Neural cell (in vitro differentiated cells): ENCODE measurements around the gene ASTL. TPM values are rescaled to one million over a fixed set of nuclear protein-coding genes. Genes with fewer than 3 reads are reported as not detected.

Source experiments
- H2AFZ ChIP-seq: fragments of 200-600, 300-800 bp; sonication (generic), shearing (Covaris generic); 2 replicates; pipeline ENCODE4 v1.6.0; 2014; ENCODE audit warnings: low read depth, mild to moderate bottlenecking, antibody characterized with exemption, low read length, moderate library complexity
- H3F3A ChIP-seq: fragments of 200-600 bp; shearing (Covaris generic); 2 replicates; pipeline ENCODE4 v1.6.1; 2016; ENCODE audit warnings: mild to moderate bottlenecking, moderate library complexity, mixed read lengths, antibody characterized with exemption, low read length; ENCODE audit not compliant: insufficient read depth, poor library complexity, severe bottlenecking
- H3K27ac ChIP-seq: fragments of 200-600, 300-800 bp; sonication (generic), shearing (Covaris generic); 2 replicates; pipeline ENCODE4 v1.5.1; 2014; ENCODE audit warnings: mild to moderate bottlenecking, low read length, moderate library complexity
- H3K27me3 ChIP-seq: fragments of 300-800, 200-600 bp; sonication (generic), shearing (Covaris generic); 2 replicates; pipeline ENCODE4 v1.6.0; 2014; ENCODE audit warnings: mild to moderate bottlenecking, low read depth, low read length, moderate library complexity; ENCODE audit not compliant: insufficient read depth
- H3K36me3 ChIP-seq: fragments of 300-800, 200-600 bp; sonication (generic), shearing (Covaris generic); 2 replicates; pipeline ENCODE4 v1.5.1; 2014; ENCODE audit warnings: mild to moderate bottlenecking, antibody characterized with exemption, low read length, moderate library complexity; ENCODE audit not compliant: insufficient read depth
- H3K4me2 ChIP-seq: fragments of 300-800, 200-600 bp; sonication (generic), shearing (Covaris generic); 2 replicates; pipeline ENCODE4 v1.6.0; 2014; ENCODE audit warnings: mild to moderate bottlenecking, low read length
- H3K4me3 ChIP-seq: fragments of 300-800, 200-600 bp; sonication (generic), shearing (Covaris generic); 2 replicates; pipeline ENCODE4 v1.5.1; 2014; ENCODE audit warnings: mild to moderate bottlenecking, low read length, moderate library complexity
- H3K79me2 ChIP-seq: fragments of 200-600 bp; shearing (Covaris generic); replicated peaks from 2 replicates; pipeline ENCODE4 v1.6.0; 2014; ENCODE audit warnings: mild to moderate bottlenecking, low read length, moderate library complexity; ENCODE audit not compliant: insufficient read depth
- H3K9ac ChIP-seq: fragments of 300-800, 200-600 bp; sonication (generic), shearing (Covaris generic); 2 replicates; pipeline ENCODE4 v1.6.1; 2016; ENCODE audit warnings: mild to moderate bottlenecking, low read length, mixed read lengths
- H3K9me2 ChIP-seq: fragments of 200-600 bp; shearing (Covaris generic); 2 replicates; pipeline ENCODE4 v1.6.1; 2016; ENCODE audit warnings: mild to moderate bottlenecking, low read length, mixed read lengths; ENCODE audit not compliant: insufficient read depth
- H3K9me3 ChIP-seq: fragments of 200-600, 300-800 bp; sonication (generic), shearing (Covaris generic); 2 replicates; pipeline ENCODE4 v1.6.1; 2016; ENCODE audit warnings: mild to moderate bottlenecking, mixed run types, low read length, moderate library complexity, mixed read lengths
- H4K20me1 ChIP-seq: fragments of 200-600 bp; shearing (Covaris generic); 2 replicates; pipeline ENCODE4 v1.6.1; 2016; ENCODE audit warnings: mild to moderate bottlenecking, mixed run types; ENCODE audit not compliant: insufficient read depth
- EP300 ChIP-seq: fragments of 450-650 bp; conservative IDR thresholded peaks from 2 replicates; pipeline ENCODE4 v1.6.1; 2014; ENCODE audit warnings: antibody characterized with exemption, mild to moderate bottlenecking, moderate library complexity; ENCODE audit not compliant: poor library complexity, severe bottlenecking
- EZH2 ChIP-seq: fragments of 200-600, 300-800 bp; shearing (Covaris generic), sonication (generic); IDR thresholded peaks from 2 replicates; pipeline ENCODE4 v1.6.1; 2014; ENCODE audit warnings: antibody characterized with exemption, low read length, borderline replicate concordance, mild to moderate bottlenecking; ENCODE audit not compliant: insufficient read depth, poor library complexity, severe bottlenecking
- MXI1 ChIP-seq: fragments of 450-650 bp; conservative IDR thresholded peaks from 2 replicates; pipeline ENCODE4 v1.6.1; 2014; ENCODE audit warnings: antibody characterized with exemption, mild to moderate bottlenecking; ENCODE audit not compliant: poor library complexity, severe bottlenecking
- POLR2AphosphoS5 ChIP-seq: IDR thresholded peaks from 2 replicates; pipeline ENCODE4 v1.6.1; 2012
- RAD21 ChIP-seq: fragments of 450-650 bp; conservative IDR thresholded peaks from 2 replicates; pipeline ENCODE4 v1.6.1; 2014; ENCODE audit warnings: antibody characterized with exemption, mild to moderate bottlenecking, moderate library complexity
- SMC3 ChIP-seq: fragments of 450-650 bp; conservative IDR thresholded peaks from 2 replicates; pipeline ENCODE4 v1.6.1; 2014; ENCODE audit warnings: antibody characterized with exemption, mild to moderate bottlenecking, moderate library complexity; ENCODE audit not compliant: poor library complexity
- TAF1 ChIP-seq: IDR thresholded peaks from 2 replicates; pipeline ENCODE4 v1.6.1; 2012; ENCODE audit warnings: low read depth
- polyA plus RNA-seq: library from polyadenylated mRNA; depleted of rRNA; stranded (reverse); fragments of >200 nt; gene quantifications from 2 replicates; pipeline ENCODE4 v1.2.3, GENCODE V29; 2014
- TF ChIP-seq, protein P1 (sequence below): fragments of 450-650 bp; IDR thresholded peaks from 2 replicates; pipeline ENCODE4 v1.5.1; 2014; ENCODE audit warnings: antibody characterized with exemption, mild to moderate bottlenecking, moderate library complexity; ENCODE audit not compliant: poor library complexity, severe bottlenecking
- TF ChIP-seq, protein P2 (sequence below): IDR thresholded peaks from 2 replicates; pipeline ENCODE4 v1.6.1; 2012; ENCODE audit warnings: borderline replicate concordance

ASTL gene
- polyA plus RNA-seq, 1 donor from 2014 or later, result not detected

DNA sequence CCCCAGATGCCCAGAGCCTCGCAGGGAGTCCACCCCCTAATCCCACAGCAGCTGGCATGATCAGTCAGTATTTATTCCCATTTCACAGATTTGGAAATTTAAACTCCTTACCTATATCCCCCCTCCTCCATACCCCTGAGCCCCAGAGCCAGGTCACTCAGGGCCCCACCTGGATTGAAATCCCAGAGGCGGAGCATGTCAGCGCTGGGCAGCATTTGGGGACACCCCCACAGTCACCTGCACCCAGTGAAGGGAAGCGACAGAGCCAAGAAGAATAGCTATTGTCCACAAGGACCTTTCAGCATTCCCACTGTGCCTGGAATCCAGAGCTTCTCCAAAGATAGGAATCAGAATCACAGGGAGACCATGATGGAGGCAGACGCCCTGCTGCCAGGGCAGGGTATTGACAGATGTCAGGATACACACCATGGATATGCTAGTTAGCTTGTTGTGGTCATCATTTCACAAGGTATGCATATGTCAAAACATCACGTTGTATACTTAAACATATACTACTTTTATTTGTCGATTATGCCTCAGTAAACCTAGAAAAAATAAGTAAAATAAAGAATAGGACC lies 968 bp upstream of the ASTL start:
- TF ChIP-seq TAF1 (no peak), EZH2 (no peak), MXI1 (no peak), SMC3 (no peak), RAD21 (no peak), EP300 (no peak), POLR2AphosphoS5 (no peak)
- TF ChIP-seq, protein P1, sequence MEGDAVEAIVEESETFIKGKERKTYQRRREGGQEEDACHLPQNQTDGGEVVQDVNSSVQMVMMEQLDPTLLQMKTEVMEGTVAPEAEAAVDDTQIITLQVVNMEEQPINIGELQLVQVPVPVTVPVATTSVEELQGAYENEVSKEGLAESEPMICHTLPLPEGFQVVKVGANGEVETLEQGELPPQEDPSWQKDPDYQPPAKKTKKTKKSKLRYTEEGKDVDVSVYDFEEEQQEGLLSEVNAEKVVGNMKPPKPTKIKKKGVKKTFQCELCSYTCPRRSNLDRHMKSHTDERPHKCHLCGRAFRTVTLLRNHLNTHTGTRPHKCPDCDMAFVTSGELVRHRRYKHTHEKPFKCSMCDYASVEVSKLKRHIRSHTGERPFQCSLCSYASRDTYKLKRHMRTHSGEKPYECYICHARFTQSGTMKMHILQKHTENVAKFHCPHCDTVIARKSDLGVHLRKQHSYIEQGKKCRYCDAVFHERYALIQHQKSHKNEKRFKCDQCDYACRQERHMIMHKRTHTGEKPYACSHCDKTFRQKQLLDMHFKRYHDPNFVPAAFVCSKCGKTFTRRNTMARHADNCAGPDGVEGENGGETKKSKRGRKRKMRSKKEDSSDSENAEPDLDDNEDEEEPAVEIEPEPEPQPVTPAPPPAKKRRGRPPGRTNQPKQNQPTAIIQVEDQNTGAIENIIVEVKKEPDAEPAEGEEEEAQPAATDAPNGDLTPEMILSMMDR, result no peak
- TF ChIP-seq, protein P2, sequence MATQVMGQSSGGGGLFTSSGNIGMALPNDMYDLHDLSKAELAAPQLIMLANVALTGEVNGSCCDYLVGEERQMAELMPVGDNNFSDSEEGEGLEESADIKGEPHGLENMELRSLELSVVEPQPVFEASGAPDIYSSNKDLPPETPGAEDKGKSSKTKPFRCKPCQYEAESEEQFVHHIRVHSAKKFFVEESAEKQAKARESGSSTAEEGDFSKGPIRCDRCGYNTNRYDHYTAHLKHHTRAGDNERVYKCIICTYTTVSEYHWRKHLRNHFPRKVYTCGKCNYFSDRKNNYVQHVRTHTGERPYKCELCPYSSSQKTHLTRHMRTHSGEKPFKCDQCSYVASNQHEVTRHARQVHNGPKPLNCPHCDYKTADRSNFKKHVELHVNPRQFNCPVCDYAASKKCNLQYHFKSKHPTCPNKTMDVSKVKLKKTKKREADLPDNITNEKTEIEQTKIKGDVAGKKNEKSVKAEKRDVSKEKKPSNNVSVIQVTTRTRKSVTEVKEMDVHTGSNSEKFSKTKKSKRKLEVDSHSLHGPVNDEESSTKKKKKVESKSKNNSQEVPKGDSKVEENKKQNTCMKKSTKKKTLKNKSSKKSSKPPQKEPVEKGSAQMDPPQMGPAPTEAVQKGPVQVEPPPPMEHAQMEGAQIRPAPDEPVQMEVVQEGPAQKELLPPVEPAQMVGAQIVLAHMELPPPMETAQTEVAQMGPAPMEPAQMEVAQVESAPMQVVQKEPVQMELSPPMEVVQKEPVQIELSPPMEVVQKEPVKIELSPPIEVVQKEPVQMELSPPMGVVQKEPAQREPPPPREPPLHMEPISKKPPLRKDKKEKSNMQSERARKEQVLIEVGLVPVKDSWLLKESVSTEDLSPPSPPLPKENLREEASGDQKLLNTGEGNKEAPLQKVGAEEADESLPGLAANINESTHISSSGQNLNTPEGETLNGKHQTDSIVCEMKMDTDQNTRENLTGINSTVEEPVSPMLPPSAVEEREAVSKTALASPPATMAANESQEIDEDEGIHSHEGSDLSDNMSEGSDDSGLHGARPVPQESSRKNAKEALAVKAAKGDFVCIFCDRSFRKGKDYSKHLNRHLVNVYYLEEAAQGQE, result no peak

DNA sequence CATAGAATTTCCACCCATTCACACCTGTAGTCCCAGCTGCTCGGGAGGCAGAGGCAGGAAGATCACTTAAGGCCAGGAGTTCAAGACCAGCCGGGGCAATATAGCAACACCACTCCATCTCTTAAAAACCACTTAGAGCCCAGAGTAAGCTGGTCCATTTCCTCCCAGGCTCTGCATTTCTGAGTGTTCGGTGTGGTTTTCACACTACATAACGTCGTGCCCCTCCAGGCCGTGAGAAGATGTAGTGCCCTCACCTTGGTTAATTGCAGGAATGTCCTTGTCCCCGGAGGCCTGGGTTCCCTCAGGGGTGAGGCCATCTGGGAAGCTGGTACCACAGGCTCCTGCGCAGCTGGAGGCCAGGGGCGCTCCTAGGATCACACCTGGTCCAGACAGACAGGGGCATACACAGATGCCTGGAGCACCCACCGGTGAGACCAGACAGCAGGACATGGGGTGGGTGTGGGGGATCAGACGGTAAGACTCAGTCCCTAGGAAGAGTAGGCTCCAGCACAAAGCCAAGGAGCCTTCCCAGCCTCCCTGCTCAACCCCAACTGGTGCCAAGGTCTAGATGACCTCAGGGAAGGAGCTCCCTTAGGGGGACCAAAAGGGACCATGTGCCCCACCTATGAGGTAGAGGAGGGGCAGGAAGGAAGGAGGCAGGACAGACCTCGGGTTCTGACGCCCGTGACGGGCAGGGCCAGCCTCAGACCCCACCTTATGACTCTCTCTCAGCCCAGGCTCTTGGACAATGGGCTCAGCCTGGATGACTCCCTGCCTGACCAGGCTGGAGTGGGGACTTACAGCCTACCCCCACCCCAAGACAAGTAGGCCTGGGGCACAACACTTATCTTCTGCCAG lies 752 bp downstream of the ASTL start:
- Histone ChIP-seq H3K27me3 (no peaks in the 10 kb centered on the region), H3K4me2 (no peak overlapping the region), H3K4me3 (no peak overlapping the region)

More for the DNA sequence above, 968 bp upstream of the ASTL start:
- Histone ChIP-seq H3K9ac (no peak overlapping the region), H3K36me3 (no peaks in the 10 kb centered on the region), H3K4me3 (no peak overlapping the region), H3K9me3 (no peaks in the 10 kb centered on the region), H2AFZ (no peak overlapping the region), H3F3A (no peaks in the 10 kb centered on the region), H3K27ac (no peak overlapping the region), H3K9me2 (no peaks in the 10 kb centered on the region), H3K4me2 (no peak overlapping the region), H4K20me1 (no peaks in the 10 kb centered on the region), H3K79me2 (no peaks in the 10 kb centered on the region), H3K27me3 (peaks cover 6% of the 10 kb centered on the region)

More for the DNA sequence above, 752 bp downstream of the ASTL start:
- Histone ChIP-seq H3K9me2 (no peaks in the 10 kb centered on the region), H3K79me2 (no peaks in the 10 kb centered on the region), H3K9ac (no peak overlapping the region), H2AFZ (no peak overlapping the region), H3K9me3 (no peaks in the 10 kb centered on the region), H4K20me1 (no peaks in the 10 kb centered on the region), H3K36me3 (no peaks in the 10 kb centered on the region), H3F3A (no peaks in the 10 kb centered on the region), H3K27ac (no peak overlapping the region)
- TF ChIP-seq POLR2AphosphoS5 (no peak), EZH2 (no peak), TAF1 (no peak), SMC3 (no peak)
- TF ChIP-seq, protein P1, result no peak
